ENCODE measurements around the gene PPM1H.
"Not testable (repeated sequence)": the region's sequence is repeated elsewhere in the genome, so short reads cannot be mapped to it uniquely, and the experiment has no call there.

Gene PPM1H

GRCh38 chr12:62732861-62733427, 202.0 kb downstream of the PPM1H start:
- H3K9me3 ChIP-seq (ENCODE audit: low read depth, low read length), result no peaks in the 10 kb centered on the region
- H3K4me3 ChIP-seq, result no peak overlapping the region
- TF ChIP-seq FOXP2 (optimal IDR thresholded peaks at IDR 0.05; ENCODE audit: control extremely low read depth, extremely low read length, insufficient read depth) (no peak), EZH2 (IDR thresholded peaks at IDR 0.05) (no peak), POLR2AphosphoS5 (IDR thresholded peaks at IDR 0.05; ENCODE audit: borderline replicate concordance, low read depth, low read length) (no peak)
- no peaks in the 10 kb centered on the region for H3K36me3 ChIP-seq (ENCODE audit: insufficient read depth, low read length)
- H3K27ac ChIP-seq, result no peak overlapping the region
- H3K9ac ChIP-seq (ENCODE audit: insufficient read length), result no peak overlapping the region
- no peak for DNase-seq (ENCODE audit: low read depth, low spot score)

GRCh38 chr12:62731055-62731820, 203.7 kb downstream of the PPM1H start:
- Histone ChIP-seq H3K36me3 (ENCODE audit: insufficient read depth, low read length) (no peaks in the 10 kb centered on the region), H3K4me3 (no peak overlapping the region), H3K9me3 (ENCODE audit: low read depth, low read length) (no peaks in the 10 kb centered on the region), H3K27ac (no peak overlapping the region), H3K9ac (ENCODE audit: insufficient read length) (no peak overlapping the region)
- no peak for TF ChIP-seq POLR2AphosphoS5 (IDR thresholded peaks at IDR 0.05; ENCODE audit: borderline replicate concordance, low read depth, low read length)
- DNase-seq (ENCODE audit: low read depth, low spot score), result no peak

- no peak overlapping the region for H3K27ac ChIP-seq
- DNase-seq (ENCODE audit: low read depth, low spot score), result no peak
Measured at GRCh38 chr12:62730649-62731048, 204.3 kb downstream of the PPM1H start.

GRCh38 chr12:62729579-62730544, 205.1 kb downstream of the PPM1H start:
- H3K27ac ChIP-seq; DNase-seq (ENCODE audit: low read depth, low spot score); H3K9ac ChIP-seq (ENCODE audit: insufficient read length); H3K36me3 ChIP-seq (ENCODE audit: insufficient read depth, low read length); H3K4me3 ChIP-seq; H3K9me3 ChIP-seq (ENCODE audit: low read depth, low read length): not testable (repeated sequence)

More at GRCh38 chr12:62730649-62731048, 204.3 kb downstream of the PPM1H start:
- Histone ChIP-seq H3K9ac (ENCODE audit: insufficient read length) (no peak overlapping the region), H3K4me3 (no peak overlapping the region), H3K9me3 (ENCODE audit: low read depth, low read length) (no peaks in the 10 kb centered on the region), H3K36me3 (ENCODE audit: insufficient read depth, low read length) (no peaks in the 10 kb centered on the region)
- TF ChIP-seq FOXP2 (optimal IDR thresholded peaks at IDR 0.05; ENCODE audit: control extremely low read depth, extremely low read length, insufficient read depth) (no peak), EZH2 (IDR thresholded peaks at IDR 0.05) (no peak), POLR2AphosphoS5 (IDR thresholded peaks at IDR 0.05; ENCODE audit: borderline replicate concordance, low read depth, low read length) (no peak)

- H3K27ac ChIP-seq, result no peak overlapping the region
- H3K9ac ChIP-seq (ENCODE audit: insufficient read length), result no peak overlapping the region
- no peak for DNase-seq (ENCODE audit: low read depth, low spot score)
- no peak overlapping the region for H3K4me3 ChIP-seq
- no peak for TF ChIP-seq EZH2 (IDR thresholded peaks at IDR 0.05)
- no peak for TF ChIP-seq POLR2AphosphoS5 (IDR thresholded peaks at IDR 0.05; ENCODE audit: borderline replicate concordance, low read depth, low read length)
- TF ChIP-seq FOXP2 (optimal IDR thresholded peaks at IDR 0.05; ENCODE audit: control extremely low read depth, extremely low read length, insufficient read depth), result no peak
- no peaks in the 10 kb centered on the region for H3K9me3 ChIP-seq (ENCODE audit: low read depth, low read length)
- no peaks in the 10 kb centered on the region for H3K36me3 ChIP-seq (ENCODE audit: insufficient read depth, low read length)
Measured at GRCh38 chr12:62728741-62729140, 206.2 kb downstream of the PPM1H start.

- Histone ChIP-seq H3K4me3 (no peak overlapping the region), H3K9me3 (ENCODE audit: low read depth, low read length) (no peaks in the 10 kb centered on the region)
Measured at GRCh38 chr12:62726471-62726980, 208.4 kb downstream of the PPM1H start.

GRCh38 chr12:62725781-62726180, 209.2 kb downstream of the PPM1H start:
- DNase-seq (ENCODE audit: low read depth, low spot score), result no peak
- TF ChIP-seq POLR2AphosphoS5 (IDR thresholded peaks at IDR 0.05; ENCODE audit: borderline replicate concordance, low read depth, low read length), result no peak
- TF ChIP-seq FOXP2 (optimal IDR thresholded peaks at IDR 0.05; ENCODE audit: control extremely low read depth, extremely low read length, insufficient read depth), result no peak
- TF ChIP-seq EZH2 (IDR thresholded peaks at IDR 0.05), result no peak
- Histone ChIP-seq H3K9me3 (ENCODE audit: low read depth, low read length) (no peaks in the 10 kb centered on the region), H3K36me3 (ENCODE audit: insufficient read depth, low read length) (no peaks in the 10 kb centered on the region), H3K9ac (ENCODE audit: insufficient read length) (no peak overlapping the region), H3K27ac (no peak overlapping the region), H3K4me3 (no peak overlapping the region)

More at GRCh38 chr12:62726471-62726980, 208.4 kb downstream of the PPM1H start:
- Histone ChIP-seq H3K9ac (ENCODE audit: insufficient read length) (no peak overlapping the region), H3K36me3 (ENCODE audit: insufficient read depth, low read length) (no peaks in the 10 kb centered on the region), H3K27ac (no peak overlapping the region)
- TF ChIP-seq POLR2AphosphoS5 (IDR thresholded peaks at IDR 0.05; ENCODE audit: borderline replicate concordance, low read depth, low read length) (no peak), EZH2 (IDR thresholded peaks at IDR 0.05) (no peak), FOXP2 (optimal IDR thresholded peaks at IDR 0.05; ENCODE audit: control extremely low read depth, extremely low read length, insufficient read depth) (no peak)
- DNase-seq (ENCODE audit: low read depth, low spot score), result no peak

GRCh38 chr12:62724947-62725451, 210.0 kb downstream of the PPM1H start:
- Histone ChIP-seq H3K36me3 (ENCODE audit: insufficient read depth, low read length) (no peaks in the 10 kb centered on the region), H3K9ac (ENCODE audit: insufficient read length) (no peak overlapping the region), H3K27ac (no peak overlapping the region), H3K9me3 (ENCODE audit: low read depth, low read length) (no peaks in the 10 kb centered on the region), H3K4me3 (no peak overlapping the region)
- TF ChIP-seq POLR2AphosphoS5 (IDR thresholded peaks at IDR 0.05; ENCODE audit: borderline replicate concordance, low read depth, low read length), result no peak
- TF ChIP-seq FOXP2 (optimal IDR thresholded peaks at IDR 0.05; ENCODE audit: control extremely low read depth, extremely low read length, insufficient read depth), result no peak
- TF ChIP-seq EZH2 (IDR thresholded peaks at IDR 0.05), result no peak
- no peak for DNase-seq (ENCODE audit: low read depth, low spot score)

All from SK-N-MC (cell line).